ENCODE results near the gene C1orf21.

- TF ChIP-seq CTCF (IDR thresholded peaks at IDR 0.05): no peak
- TF ChIP-seq SIN3A (IDR thresholded peaks at IDR 0.05; ENCODE audit: borderline replicate concordance, insufficient read depth, low read depth, low read length): no peak
- TF ChIP-seq, protein P1, sequence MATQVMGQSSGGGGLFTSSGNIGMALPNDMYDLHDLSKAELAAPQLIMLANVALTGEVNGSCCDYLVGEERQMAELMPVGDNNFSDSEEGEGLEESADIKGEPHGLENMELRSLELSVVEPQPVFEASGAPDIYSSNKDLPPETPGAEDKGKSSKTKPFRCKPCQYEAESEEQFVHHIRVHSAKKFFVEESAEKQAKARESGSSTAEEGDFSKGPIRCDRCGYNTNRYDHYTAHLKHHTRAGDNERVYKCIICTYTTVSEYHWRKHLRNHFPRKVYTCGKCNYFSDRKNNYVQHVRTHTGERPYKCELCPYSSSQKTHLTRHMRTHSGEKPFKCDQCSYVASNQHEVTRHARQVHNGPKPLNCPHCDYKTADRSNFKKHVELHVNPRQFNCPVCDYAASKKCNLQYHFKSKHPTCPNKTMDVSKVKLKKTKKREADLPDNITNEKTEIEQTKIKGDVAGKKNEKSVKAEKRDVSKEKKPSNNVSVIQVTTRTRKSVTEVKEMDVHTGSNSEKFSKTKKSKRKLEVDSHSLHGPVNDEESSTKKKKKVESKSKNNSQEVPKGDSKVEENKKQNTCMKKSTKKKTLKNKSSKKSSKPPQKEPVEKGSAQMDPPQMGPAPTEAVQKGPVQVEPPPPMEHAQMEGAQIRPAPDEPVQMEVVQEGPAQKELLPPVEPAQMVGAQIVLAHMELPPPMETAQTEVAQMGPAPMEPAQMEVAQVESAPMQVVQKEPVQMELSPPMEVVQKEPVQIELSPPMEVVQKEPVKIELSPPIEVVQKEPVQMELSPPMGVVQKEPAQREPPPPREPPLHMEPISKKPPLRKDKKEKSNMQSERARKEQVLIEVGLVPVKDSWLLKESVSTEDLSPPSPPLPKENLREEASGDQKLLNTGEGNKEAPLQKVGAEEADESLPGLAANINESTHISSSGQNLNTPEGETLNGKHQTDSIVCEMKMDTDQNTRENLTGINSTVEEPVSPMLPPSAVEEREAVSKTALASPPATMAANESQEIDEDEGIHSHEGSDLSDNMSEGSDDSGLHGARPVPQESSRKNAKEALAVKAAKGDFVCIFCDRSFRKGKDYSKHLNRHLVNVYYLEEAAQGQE (IDR thresholded peaks at IDR 0.05; ENCODE audit: insufficient read depth in 1 of 2, low read depth in 2 of 2, low read length in 1 of 2): no peak
- no peak for TF ChIP-seq TCF7L2 (IDR thresholded peaks at IDR 0.05; ENCODE audit: low read depth, low read length)
- TF ChIP-seq POLR2AphosphoS5 (IDR thresholded peaks at IDR 0.05; ENCODE audit: low read depth, low read length): no peak
These were observed 35.3 kb upstream of the C1orf21 start for GRCh38 chr1:184351416-184351975.

Data from Panc1 (cell line).